ENCODE results near the gene ATG9B.
"Not testable (repeated sequence)": the region's sequence is repeated elsewhere in the genome, so short reads cannot be mapped to it uniquely, and the experiment has no call there.

The ATG9B gene

DNA sequence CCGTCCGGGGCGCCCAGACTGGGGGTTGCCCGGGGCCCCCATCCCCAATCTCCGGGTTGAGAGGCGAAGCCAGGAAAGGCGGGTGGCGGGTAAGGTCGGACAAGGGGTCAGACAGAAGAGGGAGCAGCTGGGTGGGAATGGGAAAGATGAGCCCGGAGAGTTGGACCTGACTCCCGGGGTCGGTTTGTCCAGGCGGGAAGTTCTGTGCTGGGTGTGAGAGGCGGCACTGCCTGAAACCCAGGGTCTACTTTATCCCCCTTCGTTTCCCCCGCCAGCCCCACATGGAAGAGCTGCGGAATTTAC is 35.8 kb upstream of the ATG9B start:
- in situ Hi-C loops (cut with MboI; ENCODE audit: low pct_unique_long_range_greater_than_20kb, low sequenced_read_pairs): no loop called here
- no peak for DNase-seq

DNA sequence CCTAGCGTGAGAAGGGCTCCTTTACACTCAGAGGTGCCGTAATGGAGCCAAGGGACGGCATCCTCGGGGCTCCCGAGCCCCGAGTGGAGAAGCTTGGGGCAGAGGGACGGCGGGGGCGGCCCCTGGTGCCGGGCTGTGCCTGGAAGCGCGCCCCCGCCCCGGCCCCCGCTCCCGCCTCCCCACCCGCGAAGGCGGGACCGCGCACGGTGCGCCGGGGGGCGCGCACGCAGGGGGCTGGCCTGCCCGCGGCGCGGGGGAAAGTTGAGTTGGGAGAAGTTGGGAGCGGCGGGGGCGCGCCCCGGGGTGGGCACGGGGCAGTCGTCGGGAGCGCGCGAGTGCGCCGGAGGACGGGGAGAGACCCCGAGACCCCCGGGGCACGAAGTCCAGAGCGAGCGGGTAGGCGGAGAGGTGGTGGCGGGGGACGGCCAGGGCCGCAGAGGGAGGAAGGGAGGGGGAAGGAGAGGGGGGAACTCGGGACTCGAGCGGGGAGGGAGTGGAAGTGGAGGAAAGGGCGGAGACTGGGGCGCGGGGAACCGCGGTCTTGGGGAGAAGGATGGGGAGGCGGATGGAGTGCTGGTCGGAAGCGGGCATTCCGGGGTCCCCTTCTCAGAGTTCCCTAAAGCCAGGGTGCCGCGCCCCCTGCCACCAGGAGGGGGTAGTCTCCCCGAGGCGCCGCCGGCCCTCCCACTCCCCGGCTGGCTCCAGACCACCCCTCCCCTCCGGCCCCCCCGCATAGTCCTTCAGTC is 35.2 kb upstream of the ATG9B start, which contains the start of gene SLC4A2:
SLC4A2 (plus strand) TSS at position 223 of the 746 bp plus-strand sequence. CDS start 2,399 bp downstream, outside the sequence.
- peak; percentile 64 for DNase-seq
- in situ Hi-C loops (cut with MboI; ENCODE audit: low pct_unique_long_range_greater_than_20kb, low sequenced_read_pairs): no loop called here

DNA sequence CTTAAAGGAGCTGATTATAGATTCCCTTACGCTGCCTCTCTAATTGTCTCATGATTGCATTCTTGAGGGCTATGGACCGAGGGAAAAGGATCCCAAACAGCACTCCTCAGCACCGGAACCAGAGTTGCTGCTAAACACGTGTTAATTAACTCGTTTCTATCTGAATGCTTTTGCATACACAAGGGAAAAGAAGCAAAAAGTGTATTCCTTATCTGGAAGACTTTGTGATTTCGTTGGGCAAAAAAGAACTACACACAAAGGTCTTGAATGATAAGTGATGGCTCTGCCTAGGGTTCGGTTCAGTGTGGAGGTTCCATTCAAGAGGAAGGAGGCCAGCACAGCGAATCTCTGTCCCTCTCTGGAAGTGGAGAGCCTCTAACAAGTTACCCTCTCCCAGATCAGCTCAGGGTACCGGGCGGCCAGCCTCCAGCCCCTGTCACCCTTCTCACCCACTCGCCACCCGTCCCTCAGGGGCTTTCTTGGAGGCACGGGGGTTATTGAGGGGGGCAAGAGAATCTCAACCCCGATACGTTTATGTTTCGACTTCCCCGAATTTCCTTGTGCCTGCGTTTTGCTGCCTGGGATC is 34.6 kb upstream of the ATG9B start:
- no peak for DNase-seq
- in situ Hi-C loops (cut with MboI; ENCODE audit: low pct_unique_long_range_greater_than_20kb, low sequenced_read_pairs): no loop called here

DNA sequence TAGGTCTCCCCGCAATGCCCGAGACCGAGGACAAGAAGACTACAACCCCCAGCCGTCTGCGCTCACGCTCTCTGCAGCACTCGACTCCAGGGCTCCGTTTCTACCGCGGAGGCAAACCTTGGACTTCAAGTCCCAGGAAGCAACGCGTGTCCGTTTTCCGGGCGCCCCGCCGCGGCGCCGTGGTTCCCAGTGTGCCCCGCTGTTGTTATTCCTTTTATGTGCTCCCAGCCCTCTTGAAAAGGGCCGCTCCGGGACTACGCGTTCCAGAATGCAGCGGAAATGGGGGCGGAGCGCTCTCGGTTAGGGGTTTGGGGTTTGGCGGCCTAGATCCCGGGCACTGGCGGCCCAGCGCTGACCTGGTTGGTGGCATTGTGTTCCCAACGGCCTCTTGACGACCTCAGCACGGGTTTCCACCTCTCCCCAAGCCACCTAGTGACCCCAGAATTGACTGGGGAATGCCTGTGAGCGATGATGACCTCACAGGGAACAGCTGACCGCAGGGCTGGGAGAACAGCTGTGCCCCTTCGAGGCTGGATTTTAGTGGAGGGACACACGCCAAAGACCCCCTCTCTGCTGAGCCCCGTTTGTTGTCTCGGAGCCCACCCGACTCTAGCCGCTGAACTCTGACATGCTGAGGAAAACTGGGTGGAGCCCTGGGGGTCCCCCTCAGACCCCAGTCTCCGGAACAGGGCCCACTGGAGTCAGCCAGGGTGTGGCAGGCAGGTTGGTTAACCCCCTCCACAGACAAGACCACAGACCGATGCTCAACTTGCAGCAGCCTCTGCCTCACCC is 33.9 kb upstream of the ATG9B start:
- DNase-seq: peak; percentile 99
- in situ Hi-C loops (cut with MboI; ENCODE audit: low pct_unique_long_range_greater_than_20kb, low sequenced_read_pairs): no loop called here

DNA sequence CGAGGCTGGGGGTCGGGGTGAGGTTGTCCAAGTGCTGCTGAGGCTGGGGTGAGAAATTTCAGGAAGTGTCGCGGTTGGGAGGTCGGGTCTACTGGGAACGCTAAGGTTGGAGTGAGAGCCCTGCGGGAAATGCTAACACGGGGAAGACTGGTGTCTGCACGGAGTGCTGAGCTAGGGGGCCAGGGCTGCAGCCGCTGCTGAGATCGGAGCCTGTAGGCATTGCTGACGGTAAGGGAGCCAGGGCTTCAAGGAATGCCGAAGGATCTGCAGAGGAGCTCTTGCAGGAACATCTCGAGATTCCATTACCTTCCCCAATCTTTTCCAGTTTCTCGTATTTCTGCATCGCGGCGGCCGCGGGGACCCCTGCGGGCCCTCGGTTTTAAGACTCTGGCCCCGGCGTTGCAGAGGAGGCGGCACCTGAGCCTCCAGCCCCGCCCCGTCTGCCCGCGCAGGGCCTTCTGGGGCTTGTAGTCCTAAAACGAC is 33.3 kb upstream of the ATG9B start, which contains the start of gene CDK5:
CDK5 (minus strand) TSS at position 392 of the 483 bp plus-strand sequence; CDS start at position 343, 49 bp downstream.
- in situ Hi-C loops (cut with MboI; ENCODE audit: low pct_unique_long_range_greater_than_20kb, low sequenced_read_pairs): no loop called here
- DNase-seq: no peak

DNA sequence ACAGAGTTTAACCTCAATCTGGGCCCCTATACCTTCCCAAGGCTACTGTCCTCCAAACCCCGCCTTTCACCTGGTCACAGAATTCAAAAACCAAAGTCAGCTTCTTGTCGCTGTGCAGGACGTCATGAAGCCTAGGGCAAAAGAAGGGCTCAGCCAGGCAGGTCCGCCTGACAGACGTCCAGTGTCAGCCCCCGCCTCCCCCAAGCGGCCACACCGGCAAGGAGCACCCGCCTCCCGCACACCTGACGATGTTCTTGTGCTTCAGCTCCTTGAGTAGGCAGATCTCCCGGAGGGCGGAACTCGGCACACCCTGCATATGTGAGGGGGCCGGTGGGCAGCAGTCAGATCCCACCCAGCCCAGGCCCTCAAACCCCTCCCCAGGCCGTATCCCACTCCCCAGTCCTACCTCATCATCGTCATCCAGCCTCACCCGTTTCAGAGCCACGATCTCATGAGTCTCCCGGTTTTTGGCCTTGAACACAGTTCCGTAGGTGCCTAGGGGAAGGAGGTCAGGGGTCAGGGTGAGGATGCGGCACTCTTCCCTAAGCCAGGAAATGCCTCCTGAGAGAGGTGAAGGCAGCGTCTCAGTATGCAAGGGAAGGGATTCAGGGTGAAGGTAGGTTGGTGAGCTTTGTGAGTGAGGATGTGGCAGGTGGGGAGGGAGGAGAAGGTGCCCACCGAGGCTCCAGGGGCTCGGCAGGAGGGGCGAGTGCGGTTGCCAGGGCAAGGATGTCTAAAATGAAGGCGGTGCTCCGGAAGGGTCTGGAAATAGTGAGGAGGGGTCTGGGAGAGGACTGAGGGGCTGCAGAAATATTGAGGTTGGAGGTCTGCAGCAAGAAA is 32.6 kb upstream of the ATG9B start:
- DNase-seq: no peak
- in situ Hi-C loops (cut with MboI; ENCODE audit: low pct_unique_long_range_greater_than_20kb, low sequenced_read_pairs): no loop called here

DNA sequence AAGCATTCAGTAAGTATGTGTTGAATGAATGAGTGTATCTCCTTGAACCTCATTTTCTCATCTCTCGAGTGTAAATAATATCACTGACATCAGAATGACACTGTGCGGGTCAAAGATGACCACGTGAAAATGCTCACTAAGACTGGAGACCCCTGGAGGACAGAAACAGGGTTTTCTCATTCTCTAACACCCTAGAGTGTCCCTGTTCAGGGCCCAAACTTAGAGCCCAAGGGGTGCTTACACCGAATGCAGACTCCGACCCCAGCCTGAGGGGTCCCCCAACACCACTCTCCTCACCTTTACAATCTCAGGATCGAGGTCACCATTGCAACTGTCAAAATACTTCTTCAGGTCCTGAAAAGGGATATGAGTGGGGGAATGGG is 32.0 kb upstream of the ATG9B start:
- in situ Hi-C loops (cut with MboI; ENCODE audit: low pct_unique_long_range_greater_than_20kb, low sequenced_read_pairs): no loop called here
- DNase-seq: no peak

DNA sequence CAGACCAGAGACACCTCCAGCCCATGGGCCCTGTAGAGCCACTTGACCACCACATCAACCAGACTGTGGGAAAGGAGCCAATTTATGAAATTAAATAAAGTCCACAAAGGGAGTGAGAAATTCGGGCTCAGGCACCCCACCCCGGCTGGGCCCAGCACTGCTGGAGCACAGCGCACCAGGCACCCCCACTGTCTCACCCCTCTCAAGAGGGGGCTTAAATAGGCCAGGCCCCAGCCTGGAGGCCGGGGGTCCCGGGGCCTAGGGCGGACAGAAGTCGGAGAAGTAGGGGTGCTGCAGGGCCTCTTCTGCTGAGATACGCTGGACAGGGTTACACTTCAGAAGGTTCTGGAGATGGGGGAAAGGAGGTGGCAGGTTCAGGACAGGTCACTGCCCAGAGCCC is 29.5 kb upstream of the ATG9B start:
- DNase-seq: no peak
- in situ Hi-C loops (cut with MboI; ENCODE audit: low pct_unique_long_range_greater_than_20kb, low sequenced_read_pairs): no loop called here

DNA sequence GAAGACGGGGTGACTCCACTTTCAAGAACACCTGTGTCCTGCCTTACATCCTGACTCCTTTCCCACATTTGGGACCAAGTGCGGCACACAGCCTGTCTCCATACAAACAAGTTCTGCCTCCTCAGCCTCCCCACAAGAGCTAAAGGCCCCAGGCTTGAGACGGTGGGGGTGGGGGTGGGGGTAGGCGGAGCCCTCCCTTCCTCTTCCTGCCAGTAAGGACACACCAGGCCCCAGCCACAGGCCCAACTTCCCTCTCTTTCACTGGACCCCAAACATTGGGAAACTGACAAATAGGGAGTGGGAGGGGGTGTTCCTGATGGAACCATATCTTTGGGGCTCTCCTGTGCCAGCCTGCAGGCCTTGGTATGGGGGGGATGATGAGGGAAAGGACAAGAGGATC is 28.8 kb upstream of the ATG9B start:
- peak; percentile 66 for DNase-seq
- in situ Hi-C loops (cut with MboI; ENCODE audit: low pct_unique_long_range_greater_than_20kb, low sequenced_read_pairs): no loop called here

DNA sequence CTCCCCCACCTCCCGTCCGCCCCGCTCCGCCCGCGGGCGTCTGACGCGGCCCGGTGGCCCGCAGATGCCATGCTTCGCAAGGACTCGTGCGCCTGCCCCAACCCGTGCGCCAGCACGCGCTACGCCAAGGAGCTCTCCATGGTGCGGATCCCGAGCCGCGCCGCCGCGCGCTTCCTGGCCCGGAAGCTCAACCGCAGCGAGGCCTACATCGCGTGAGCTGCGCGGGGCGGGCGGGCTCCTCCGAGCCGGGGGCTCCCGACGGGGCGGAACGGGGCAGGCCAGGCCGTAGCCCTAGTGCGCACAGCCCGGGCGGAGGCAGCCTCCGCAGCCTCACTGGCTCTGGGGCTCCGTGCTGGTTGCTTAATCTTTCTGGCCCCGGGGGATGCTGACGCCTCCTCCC is 26.8 kb upstream of the ATG9B start:
- DNase-seq: no peak
- in situ Hi-C loops (cut with MboI; ENCODE audit: low pct_unique_long_range_greater_than_20kb, low sequenced_read_pairs): no loop called here

DNA sequence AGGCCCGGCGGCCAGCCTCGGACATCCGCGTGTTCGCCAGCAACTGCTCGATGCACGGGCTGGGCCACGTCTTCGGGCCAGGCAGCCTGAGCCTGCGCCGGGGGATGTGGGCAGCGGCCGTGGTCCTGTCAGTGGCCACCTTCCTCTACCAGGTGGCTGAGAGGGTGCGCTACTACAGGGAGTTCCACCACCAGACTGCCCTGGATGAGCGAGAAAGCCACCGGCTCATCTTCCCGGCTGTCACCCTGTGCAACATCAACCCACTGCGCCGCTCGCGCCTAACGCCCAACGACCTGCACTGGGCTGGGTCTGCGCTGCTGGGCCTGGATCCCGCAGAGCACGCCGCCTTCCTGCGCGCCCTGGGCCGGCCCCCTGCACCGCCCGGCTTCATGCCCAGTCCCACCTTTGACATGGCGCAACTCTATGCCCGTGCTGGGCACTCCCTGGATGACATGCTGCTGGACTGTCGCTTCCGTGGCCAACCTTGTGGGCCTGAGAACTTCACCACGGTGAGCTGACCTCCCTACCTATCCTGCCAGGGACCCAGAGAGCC is 24.7 kb upstream of the ATG9B start:
- in situ Hi-C loops (cut with MboI; ENCODE audit: low pct_unique_long_range_greater_than_20kb, low sequenced_read_pairs): no loop called here

DNA sequence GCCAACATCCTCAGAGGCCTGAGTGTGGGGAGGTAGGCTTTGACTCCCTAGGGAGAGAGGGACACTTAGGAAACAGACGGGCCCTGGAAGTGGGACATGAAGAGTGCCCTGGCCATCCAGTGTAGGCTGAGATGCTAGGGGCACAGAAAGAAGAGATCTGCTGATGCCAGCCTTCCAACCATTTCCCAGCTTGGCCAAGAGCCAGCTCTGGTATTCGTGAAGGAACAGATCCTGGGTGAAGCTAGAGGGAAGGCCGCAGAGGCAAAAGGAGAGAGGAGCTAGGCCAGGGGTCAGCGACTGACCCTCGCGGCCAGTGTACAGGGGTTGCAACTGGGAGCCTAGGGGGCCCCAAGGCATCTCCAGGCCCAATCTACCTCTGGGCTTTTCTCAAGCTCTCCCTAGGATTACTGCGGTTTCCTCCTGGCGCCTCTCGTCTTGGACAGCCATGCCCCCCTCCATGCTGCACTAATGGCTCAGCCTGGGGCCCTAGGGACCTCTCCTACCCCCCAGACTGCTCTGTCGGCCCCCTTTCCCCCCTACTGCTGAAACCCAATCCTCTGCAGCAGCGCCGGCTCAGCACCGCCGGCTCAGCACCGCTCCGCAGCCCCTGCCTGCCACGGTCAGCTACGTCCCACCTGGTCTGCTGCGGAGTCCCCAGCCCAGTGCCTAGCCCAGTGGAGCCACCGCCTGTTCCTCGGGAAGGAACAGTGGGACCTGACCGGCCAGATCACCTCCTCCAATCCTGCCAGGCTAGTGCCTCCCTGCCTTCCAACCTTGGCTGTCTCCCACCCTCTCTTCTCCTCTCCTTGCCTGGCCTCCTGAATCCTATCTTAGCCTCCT is 23.9 kb upstream of the ATG9B start, which contains the start of gene ASIC3:
ASIC3 (plus strand) TSS at position 556 of the 840 bp plus-strand sequence. CDS start 355 bp downstream, outside the sequence.
- no peak for DNase-seq
- in situ Hi-C loops (cut with MboI; ENCODE audit: low pct_unique_long_range_greater_than_20kb, low sequenced_read_pairs): no loop called here

More for the DNA sequence above, 24.7 kb upstream of the ATG9B start:
- DNase-seq: no peak

DNA sequence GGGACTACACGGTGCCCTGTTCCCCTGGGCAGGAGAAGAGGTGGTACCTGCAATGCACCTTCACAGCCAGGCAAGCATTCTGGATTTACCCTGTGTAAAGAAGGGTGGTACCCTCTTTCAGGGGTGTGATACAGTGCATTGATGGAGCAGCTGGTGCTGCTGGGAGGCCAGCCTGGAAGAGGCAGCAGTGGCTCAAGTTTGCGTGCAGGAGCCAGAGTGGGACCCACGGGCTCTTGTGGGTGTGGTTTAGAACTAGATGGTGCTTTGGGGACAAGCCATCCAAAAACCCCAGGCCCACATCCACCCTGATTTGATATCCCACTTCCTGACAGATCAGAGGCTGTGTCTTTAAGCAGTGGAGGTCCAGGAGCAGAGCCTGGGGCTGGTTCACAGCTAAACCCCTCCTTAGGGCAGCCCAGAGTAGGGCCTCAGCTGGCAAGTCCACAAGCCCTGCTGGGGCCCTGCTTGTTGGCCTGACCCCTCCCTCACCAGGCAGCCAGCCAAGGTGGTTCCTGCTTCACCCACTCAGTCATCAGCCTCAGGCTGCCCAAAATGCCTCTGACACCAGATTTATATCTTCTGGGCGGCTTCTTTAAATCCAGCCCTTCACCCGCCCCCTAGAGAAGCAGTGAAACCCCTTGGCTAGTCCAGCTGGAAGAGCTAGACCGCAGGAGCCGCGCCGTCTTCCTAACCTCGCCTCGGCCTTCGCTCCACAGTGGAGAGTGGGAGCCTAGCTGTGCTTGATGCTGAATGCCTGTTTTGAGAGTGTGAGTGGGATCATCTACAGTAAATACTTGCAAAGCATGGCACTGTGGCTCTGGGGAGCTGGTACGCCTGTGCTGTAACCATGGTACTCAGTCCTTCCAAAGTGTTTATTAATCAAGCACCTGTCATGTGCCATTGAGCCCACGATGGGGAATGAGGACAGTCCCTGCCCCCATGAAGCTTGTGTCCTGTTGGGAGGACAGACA is 22.6 kb upstream of the ATG9B start:
- in situ Hi-C loops (cut with MboI; ENCODE audit: low pct_unique_long_range_greater_than_20kb, low sequenced_read_pairs): no loop called here
- DNase-seq: no peak

DNA sequence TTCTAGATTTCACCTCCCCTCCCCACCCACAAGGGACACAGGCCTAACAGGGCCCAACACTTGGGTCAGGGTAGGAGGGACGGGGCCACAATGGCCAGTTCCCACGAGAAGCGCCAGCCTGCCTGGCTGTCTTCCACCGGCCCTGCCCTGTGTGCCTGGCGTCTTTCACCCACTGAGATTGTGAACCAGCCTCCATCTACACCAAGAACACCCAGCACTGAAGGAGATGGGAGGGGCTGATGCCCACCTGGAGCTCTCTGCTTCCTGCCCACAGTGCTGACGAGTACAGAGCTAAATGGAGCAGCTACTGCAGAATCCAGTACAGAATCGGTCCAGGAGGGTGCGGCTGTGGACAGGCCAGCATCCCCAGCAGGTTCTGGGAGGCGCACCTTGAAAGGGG is 21.7 kb upstream of the ATG9B start:
- in situ Hi-C loops (cut with MboI; ENCODE audit: low pct_unique_long_range_greater_than_20kb, low sequenced_read_pairs): no loop called here
- DNase-seq: no peak

DNA sequence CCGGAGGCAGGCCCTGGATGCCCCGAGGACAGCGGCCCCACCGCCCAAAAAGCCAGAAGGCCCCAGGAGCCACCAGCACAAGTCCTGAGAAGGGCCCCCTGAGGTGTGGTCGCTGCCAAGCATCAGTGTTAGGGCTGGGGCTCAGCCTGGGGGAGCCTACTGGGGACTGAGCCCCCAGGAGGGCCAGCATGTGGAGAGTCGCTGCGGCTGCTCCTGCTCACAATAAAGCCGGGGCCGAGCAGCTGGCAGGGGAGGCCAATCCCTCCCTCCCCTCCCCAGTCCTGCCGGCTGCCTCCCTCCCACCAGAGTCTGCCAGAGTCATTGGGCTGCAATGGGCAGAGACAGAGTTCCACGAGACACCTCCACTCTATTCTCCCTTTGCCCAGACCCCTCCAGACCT is 21.0 kb upstream of the ATG9B start:
- in situ Hi-C loops (cut with MboI; ENCODE audit: low pct_unique_long_range_greater_than_20kb, low sequenced_read_pairs): no loop called here
- no peak for DNase-seq

DNA sequence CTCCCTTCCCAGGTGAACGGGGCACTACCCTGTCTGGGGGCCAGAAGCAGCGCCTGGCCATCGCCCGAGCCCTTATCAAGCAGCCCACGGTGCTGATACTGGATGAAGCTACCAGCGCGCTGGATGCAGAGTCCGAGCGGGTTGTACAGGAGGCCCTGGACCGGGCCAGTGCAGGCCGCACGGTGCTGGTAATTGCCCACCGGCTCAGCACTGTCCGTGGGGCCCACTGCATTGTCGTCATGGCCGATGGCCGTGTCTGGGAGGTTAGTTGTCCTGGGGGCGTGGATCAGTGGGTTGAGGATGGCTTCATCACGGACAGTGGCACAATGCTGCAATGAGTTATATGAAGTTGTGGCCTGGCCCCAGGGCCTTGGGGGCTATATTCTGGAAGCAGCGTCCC is 19.7 kb upstream of the ATG9B start:
- in situ Hi-C loops (cut with MboI; ENCODE audit: low pct_unique_long_range_greater_than_20kb, low sequenced_read_pairs): no loop called here
- no peak for DNase-seq

DNA sequence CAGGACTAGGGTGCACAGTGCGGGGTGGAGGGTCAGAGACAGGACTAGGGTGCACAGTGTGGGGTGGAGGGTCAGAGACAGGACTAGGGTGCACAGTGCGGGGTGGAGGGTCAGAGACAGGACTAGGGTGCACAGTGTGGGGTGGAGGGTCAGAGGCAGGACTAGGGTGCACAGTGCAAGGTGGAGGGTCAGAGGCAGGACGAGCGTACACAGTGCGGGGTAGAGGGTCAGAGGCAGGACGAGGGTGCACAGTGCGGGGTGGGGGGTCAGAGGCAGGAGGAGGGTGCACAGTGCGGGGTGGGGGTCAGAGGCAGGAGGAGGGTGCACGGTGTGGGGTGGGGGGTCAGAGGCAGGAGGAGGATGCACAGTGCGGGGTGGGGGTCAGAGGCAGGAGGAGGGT is 19.2 kb upstream of the ATG9B start:
- DNase-seq; in situ Hi-C loops (cut with MboI; ENCODE audit: low pct_unique_long_range_greater_than_20kb, low sequenced_read_pairs): not testable (repeated sequence)

Measured in KBM-7 (cell line).